ENCODE measurements around the gene MTHFR.
"Not testable (repeated sequence)": the region's sequence is repeated elsewhere in the genome, so short reads cannot be mapped to it uniquely, and the experiment has no call there.

The MTHFR gene

GRCh38 chr1:11813021-11813420 lies 7.3 kb upstream of the MTHFR start:
- DNase-seq (ENCODE audit: insufficient read length, low spot score) = no peak
- no peak for FAIRE-seq
- TF ChIP-seq, protein P1, sequence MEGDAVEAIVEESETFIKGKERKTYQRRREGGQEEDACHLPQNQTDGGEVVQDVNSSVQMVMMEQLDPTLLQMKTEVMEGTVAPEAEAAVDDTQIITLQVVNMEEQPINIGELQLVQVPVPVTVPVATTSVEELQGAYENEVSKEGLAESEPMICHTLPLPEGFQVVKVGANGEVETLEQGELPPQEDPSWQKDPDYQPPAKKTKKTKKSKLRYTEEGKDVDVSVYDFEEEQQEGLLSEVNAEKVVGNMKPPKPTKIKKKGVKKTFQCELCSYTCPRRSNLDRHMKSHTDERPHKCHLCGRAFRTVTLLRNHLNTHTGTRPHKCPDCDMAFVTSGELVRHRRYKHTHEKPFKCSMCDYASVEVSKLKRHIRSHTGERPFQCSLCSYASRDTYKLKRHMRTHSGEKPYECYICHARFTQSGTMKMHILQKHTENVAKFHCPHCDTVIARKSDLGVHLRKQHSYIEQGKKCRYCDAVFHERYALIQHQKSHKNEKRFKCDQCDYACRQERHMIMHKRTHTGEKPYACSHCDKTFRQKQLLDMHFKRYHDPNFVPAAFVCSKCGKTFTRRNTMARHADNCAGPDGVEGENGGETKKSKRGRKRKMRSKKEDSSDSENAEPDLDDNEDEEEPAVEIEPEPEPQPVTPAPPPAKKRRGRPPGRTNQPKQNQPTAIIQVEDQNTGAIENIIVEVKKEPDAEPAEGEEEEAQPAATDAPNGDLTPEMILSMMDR (IDR thresholded peaks at IDR 0.05; ENCODE audit: insufficient read depth, missing control alignments) = no peak

- FAIRE-seq (no peak), DNase-seq (ENCODE audit: insufficient read length, low spot score) (no peak)
- TF ChIP-seq, protein P1 (IDR thresholded peaks at IDR 0.05; ENCODE audit: insufficient read depth, missing control alignments) = no peak
Measured at GRCh38 chr1:11807133-11807532, 1.4 kb upstream of the MTHFR start.

DNA sequence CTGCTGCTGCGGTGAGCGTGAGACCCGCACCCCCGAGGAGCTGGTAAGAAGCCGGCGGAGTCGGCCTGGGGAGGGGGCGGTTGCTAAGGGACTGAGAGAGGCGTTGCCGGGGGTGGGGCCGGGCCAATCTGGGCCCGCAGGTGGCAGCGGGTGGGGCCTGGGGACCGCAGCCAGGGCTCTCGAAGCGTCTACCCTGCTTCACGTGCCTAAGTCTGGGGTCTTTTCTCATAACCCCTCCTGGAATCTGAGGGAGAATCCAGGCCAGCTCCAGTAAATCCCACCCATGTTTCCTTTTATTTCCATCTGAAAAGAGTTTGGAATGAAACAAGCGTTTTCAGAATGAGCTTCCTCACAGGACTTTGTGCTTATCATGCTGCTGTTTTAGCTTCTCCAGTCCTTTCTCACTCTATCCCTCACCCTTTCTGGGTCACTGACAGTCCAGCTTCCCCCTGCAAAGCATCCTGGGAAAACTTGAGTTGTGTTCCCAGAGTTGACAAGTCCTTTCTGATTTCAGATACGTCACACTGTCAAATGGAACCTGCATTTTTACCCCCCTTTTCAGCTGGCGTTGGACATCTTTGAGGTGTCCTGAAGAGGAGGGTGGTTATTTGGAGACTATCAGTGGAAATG lies 658 bp upstream of the MTHFR start:
- no peak for DNase-seq (ENCODE audit: insufficient read length, low spot score)
- TF ChIP-seq, protein P1 (IDR thresholded peaks at IDR 0.05; ENCODE audit: insufficient read depth, missing control alignments) = no peak
- FAIRE-seq = no peak

- DNase-seq (ENCODE audit: insufficient read length, low spot score) = no peak
- TF ChIP-seq, protein P1 (IDR thresholded peaks at IDR 0.05; ENCODE audit: insufficient read depth, missing control alignments) = no peak
Measured at GRCh38 chr1:11804666-11805421, 920 bp downstream of the MTHFR start.

DNA sequence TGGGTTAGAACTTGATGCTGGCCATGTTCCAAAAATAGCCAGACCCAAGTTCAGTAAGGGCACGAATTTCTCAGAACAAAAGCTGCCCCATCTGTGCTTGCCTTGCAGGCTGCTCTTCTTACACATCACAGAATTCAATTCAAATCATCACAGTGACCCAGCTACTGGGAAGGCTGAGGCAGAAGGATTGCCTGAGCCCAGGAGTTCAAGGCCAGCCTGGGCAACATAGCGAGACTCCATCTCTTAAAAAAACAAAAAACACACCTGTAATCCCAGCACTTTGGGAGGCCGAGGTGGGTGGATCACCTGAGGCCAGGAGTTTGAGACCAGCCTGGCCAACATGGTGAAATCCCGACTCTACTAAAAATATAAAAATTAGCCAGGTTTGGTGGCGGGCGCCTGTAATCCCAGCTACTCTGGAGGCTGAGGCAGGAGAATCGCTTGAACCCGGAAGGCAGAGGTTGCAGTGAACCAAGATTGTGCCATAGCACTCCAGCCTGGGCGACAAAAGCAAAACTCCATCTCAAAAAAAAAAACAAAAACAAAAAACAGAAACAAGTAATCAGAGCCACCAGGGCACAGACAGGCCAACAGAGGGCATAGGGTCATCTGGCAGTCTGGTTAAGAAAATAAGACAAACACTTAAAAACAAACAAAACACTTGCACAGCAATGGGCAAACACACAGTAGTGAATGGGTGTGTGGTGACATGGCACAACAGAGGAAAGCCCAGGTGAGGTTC lies 1.7 kb downstream of the MTHFR start:
- not testable (repeated sequence) for DNase-seq (ENCODE audit: insufficient read length, low spot score); FAIRE-seq

More at GRCh38 chr1:11804666-11805421, 920 bp downstream of the MTHFR start:
- FAIRE-seq = no peak

DNA sequence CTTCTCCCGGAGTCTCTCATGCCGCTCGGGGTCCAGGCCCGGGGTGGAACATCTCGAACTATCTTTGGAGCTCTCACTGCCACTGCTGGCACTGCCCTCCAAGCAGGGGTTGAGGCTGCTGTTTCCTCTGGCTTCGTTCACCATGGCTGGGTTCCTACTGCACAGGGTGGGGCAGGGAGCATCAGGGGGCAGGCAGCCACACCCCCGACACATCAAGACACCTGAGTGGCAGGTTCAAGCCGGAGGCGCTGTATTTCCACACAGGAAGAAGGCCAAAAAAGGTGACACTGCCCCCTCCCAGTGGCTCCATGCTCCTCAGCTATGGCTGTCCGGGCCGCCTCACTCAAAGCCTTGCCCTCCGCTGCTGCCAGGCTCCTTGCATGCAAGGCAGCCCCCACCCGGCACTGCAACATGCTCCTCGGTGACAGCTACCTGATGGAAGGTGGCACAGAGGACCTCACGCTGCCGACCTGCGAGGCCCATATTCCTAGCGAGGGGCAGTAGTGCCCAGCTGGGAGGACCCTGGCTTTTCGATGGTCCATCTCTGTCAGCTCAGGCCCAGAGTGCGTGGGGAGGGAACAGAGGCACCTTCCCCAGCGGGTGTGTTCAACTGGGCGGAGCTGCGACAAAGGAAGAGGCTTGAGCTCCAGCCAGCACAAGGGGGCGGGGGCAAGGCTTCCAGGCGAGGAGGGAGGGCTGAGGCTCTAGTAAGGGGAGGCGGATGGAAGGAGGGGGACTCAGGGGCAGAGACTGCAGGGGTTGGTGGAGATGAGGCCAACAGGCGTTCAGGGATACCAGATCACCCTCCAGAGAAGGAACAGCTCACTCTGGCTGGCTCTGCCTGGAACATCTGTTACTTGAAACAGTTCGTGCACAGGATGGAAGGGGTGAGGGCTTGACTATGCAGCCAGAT lies 2.5 kb downstream of the MTHFR start:
- FAIRE-seq (no peak), DNase-seq (ENCODE audit: insufficient read length, low spot score) (no peak)
- TF ChIP-seq, protein P1 (IDR thresholded peaks at IDR 0.05; ENCODE audit: insufficient read depth, missing control alignments) = no peak

- TF ChIP-seq, protein P1 (IDR thresholded peaks at IDR 0.05; ENCODE audit: insufficient read depth, missing control alignments) = no peak
- FAIRE-seq (no peak), DNase-seq (ENCODE audit: insufficient read length, low spot score) (no peak)
Measured at GRCh38 chr1:11802616-11802972, 3.2 kb downstream of the MTHFR start.

Measured in D721Med (cell line).